HG02571 (cell line): ENCODE data around the gene MB.

Experiments
- ATAC-seq: cut with Tn5 transposase; IDR thresholded peaks from one replicate; pipeline ENCODE4 v1.9.1; 2021; ENCODE audit warnings: mild to moderate bottlenecking, moderate library complexity; ENCODE audit not compliant: unreplicated experiment

MB gene

GRCh38 chr22:35577799-35578659 lies 39.1 kb downstream of the MB start:
- ATAC-seq: no peak

GRCh38 chr22:35576671-35577070 lies 40.5 kb downstream of the MB start:
- ATAC-seq: no peak

GRCh38 chr22:35575116-35575748 lies 41.9 kb downstream of the MB start:
- no peak for ATAC-seq

- ATAC-seq: no peak
These were observed 44.6 kb downstream of the MB start for GRCh38 chr22:35572556-35572955.

- no peak for ATAC-seq
These were observed 46.4 kb downstream of the MB start for GRCh38 chr22:35570686-35571194.

- no peak for ATAC-seq
These were observed 47.2 kb downstream of the MB start for GRCh38 chr22:35569916-35570315.

- no peak for ATAC-seq
These were observed 48.1 kb downstream of the MB start for GRCh38 chr22:35568751-35569739.

- ATAC-seq: no peak
These were observed 49.6 kb downstream of the MB start for GRCh38 chr22:35567351-35568141.

GRCh38 chr22:35564975-35565867 lies 51.9 kb downstream of the MB start:
- no peak for ATAC-seq

GRCh38 chr22:35563211-35563610 lies 53.9 kb downstream of the MB start:
- no peak for ATAC-seq

- ATAC-seq: no peak
These were observed 55.2 kb downstream of the MB start for GRCh38 chr22:35561796-35562526.

- no peak for ATAC-seq
These were observed 56.3 kb downstream of the MB start for GRCh38 chr22:35560824-35561223.

- ATAC-seq: no peak
These were observed 56.8 kb downstream of the MB start for GRCh38 chr22:35560366-35560765.

GRCh38 chr22:35559354-35560005 lies 57.6 kb downstream of the MB start:
- ATAC-seq: no peak

- no peak for ATAC-seq
These were observed 58.4 kb downstream of the MB start for GRCh38 chr22:35558719-35559118.

GRCh38 chr22:35558031-35558430 lies 59.1 kb downstream of the MB start:
- ATAC-seq: no peak
